ENCODE data around the gene CSNK1A1. TPM values are rescaled to one million over a fixed set of nuclear protein-coding genes. Genes with fewer than 3 reads are reported as not detected.

CSNK1A1 gene
- total RNA-seq, 1 donor from 2014 or later: 335 TPM

GRCh38 chr5:149492781-149493180 lies 58.5 kb downstream of the CSNK1A1 start:
- Histone ChIP-seq H3K79me2 (ENCODE audit: low read depth) (no peaks in the 10 kb centered on the region), H3F3A (ENCODE audit: low read depth) (peaks cover 64% of the 10 kb centered on the region), H3K9ac (no peak overlapping the region), H3K4me3 (no peak overlapping the region), H3K36me3 (peaks cover 13% of the 10 kb centered on the region), H3K27ac (no peak overlapping the region), H3K9me3 (ENCODE audit: low read depth) (no peaks in the 10 kb centered on the region), H3K4me1 (no peaks in the 10 kb centered on the region), H2AFZ (replicated peaks) (no peak overlapping the region), H4K20me1 (ENCODE audit: low read depth) (peaks cover 5% of the 10 kb centered on the region), H3K27me3 (no peaks in the 10 kb centered on the region), H3K4me2 (no peak overlapping the region)
- H3K4me1 Mint-ChIP-seq: peaks cover 37% of the 10 kb centered on the region
- no peak for DNase-seq (ENCODE audit: low spot score)
- H3K27me3 Mint-ChIP-seq (ENCODE audit: insufficient read depth, low read depth): peaks cover 3% of the 10 kb centered on the region
- TF ChIP-seq, protein P1, sequence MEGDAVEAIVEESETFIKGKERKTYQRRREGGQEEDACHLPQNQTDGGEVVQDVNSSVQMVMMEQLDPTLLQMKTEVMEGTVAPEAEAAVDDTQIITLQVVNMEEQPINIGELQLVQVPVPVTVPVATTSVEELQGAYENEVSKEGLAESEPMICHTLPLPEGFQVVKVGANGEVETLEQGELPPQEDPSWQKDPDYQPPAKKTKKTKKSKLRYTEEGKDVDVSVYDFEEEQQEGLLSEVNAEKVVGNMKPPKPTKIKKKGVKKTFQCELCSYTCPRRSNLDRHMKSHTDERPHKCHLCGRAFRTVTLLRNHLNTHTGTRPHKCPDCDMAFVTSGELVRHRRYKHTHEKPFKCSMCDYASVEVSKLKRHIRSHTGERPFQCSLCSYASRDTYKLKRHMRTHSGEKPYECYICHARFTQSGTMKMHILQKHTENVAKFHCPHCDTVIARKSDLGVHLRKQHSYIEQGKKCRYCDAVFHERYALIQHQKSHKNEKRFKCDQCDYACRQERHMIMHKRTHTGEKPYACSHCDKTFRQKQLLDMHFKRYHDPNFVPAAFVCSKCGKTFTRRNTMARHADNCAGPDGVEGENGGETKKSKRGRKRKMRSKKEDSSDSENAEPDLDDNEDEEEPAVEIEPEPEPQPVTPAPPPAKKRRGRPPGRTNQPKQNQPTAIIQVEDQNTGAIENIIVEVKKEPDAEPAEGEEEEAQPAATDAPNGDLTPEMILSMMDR (IDR thresholded peaks at IDR 0.05): no peak
- no peak overlapping the region for H3K4me3 Mint-ChIP-seq
- no peaks in the 10 kb centered on the region for H3K9me3 Mint-ChIP-seq
- H3K36me3 Mint-ChIP-seq: peaks cover 8% of the 10 kb centered on the region
- no peak overlapping the region for H3K27ac Mint-ChIP-seq

DNA sequence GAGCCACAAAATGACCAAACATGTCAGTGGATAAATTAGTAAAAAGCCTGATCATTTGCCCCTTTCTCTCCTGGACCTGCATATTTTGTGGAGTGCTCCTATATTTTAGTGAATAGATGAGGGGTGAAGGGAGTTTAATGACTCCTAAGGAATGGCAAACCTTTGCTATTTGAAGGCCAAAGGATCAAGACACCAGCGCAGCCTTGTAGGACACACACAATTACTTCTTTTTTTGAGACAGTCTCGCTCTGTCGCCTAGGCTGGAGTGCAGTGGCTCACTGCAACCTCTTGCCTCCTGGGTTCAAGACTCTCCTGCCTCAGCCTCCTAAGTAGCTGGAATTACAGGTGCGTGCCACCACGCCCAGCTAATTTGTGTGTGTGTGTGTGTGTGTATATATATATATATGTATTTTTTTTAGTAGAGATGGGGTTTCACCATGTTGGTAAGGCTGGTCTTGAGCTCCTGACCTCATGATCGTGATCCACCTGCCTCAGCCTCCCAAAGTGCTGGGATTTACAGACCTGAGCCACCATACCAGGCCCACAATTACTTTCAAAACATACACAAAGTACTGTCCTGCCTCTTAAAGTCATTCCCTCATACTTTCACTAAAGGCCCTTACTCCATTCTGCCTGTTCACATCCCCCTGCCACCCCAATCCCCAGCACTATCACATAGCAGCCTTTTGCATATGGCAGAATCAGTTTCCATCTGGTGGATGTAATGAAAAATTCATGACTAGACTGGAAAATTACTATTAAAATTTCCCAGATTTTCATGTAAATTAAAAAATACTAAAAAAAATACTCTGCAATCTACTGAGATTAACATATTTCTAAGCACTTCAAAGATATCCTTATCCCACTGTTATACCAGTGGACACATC lies 60.4 kb downstream of the CSNK1A1 start:
- Histone ChIP-seq H3K36me3 (peaks cover 13% of the 10 kb centered on the region), H4K20me1 (ENCODE audit: low read depth) (peaks cover 5% of the 10 kb centered on the region), H3K27me3 (no peaks in the 10 kb centered on the region), H3F3A (ENCODE audit: low read depth) (peaks cover 51% of the 10 kb centered on the region), H3K9me3 (ENCODE audit: low read depth) (no peaks in the 10 kb centered on the region), H3K4me3 (no peak overlapping the region), H3K79me2 (ENCODE audit: low read depth) (no peaks in the 10 kb centered on the region), H3K27ac (no peak overlapping the region), H2AFZ (replicated peaks) (no peak overlapping the region), H3K4me1 (no peaks in the 10 kb centered on the region), H3K4me2 (no peak overlapping the region), H3K9ac (no peak overlapping the region)
- DNase-seq (ENCODE audit: low spot score): no peak
- H3K9me3 Mint-ChIP-seq: no peaks in the 10 kb centered on the region
- H3K27ac Mint-ChIP-seq: no peak overlapping the region
- peaks cover 33% of the 10 kb centered on the region for H3K4me1 Mint-ChIP-seq
- TF ChIP-seq, protein P1 (IDR thresholded peaks at IDR 0.05): no peak
- TF ChIP-seq EZH2phosphoT487 (IDR thresholded peaks at IDR 0.05) (no peak), EZH2 (IDR thresholded peaks at IDR 0.05) (no peak)
- H3K27me3 Mint-ChIP-seq (ENCODE audit: insufficient read depth, low read depth): peaks cover 3% of the 10 kb centered on the region
- peaks cover 4% of the 10 kb centered on the region for H3K36me3 Mint-ChIP-seq
- no peak overlapping the region for H3K4me3 Mint-ChIP-seq

DNA sequence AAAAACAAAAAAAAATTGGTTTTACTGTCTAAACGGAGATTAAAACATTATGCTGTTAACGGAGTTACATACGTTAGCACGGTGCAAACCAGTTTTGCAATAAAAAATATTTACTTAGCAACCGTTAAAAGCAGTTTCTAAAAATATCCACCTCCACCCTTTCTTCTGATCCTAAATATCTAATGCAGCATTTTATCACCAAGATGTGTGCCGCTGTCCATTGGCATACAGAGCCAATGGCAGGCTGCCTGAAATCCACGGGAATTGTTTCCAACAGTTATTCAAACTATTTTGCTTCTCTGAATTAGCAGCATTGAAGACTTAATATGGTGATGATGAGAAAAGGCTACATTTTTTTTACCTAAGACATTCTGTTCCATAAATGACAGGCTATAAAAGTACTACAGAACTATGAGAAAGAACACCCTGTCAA lies 61.6 kb downstream of the CSNK1A1 start:
- peaks cover 39% of the 10 kb centered on the region for H3F3A ChIP-seq (ENCODE audit: low read depth)
- H3K27me3 Mint-ChIP-seq (ENCODE audit: insufficient read depth, low read depth): peaks cover 3% of the 10 kb centered on the region
- no peak for DNase-seq (ENCODE audit: low spot score)
- H3K9ac ChIP-seq: no peak overlapping the region
- H3K36me3 Mint-ChIP-seq: peaks cover 4% of the 10 kb centered on the region
- no peak overlapping the region for H3K27ac Mint-ChIP-seq
- peaks cover 5% of the 10 kb centered on the region for H4K20me1 ChIP-seq (ENCODE audit: low read depth)
- no peak overlapping the region for H3K27ac ChIP-seq
- H3K9me3 ChIP-seq (ENCODE audit: low read depth): no peaks in the 10 kb centered on the region
- H3K4me1 Mint-ChIP-seq: peaks cover 28% of the 10 kb centered on the region
- H3K27me3 ChIP-seq: no peaks in the 10 kb centered on the region
- H3K4me3 ChIP-seq: no peak overlapping the region
- H3K4me1 ChIP-seq: no peaks in the 10 kb centered on the region
- peaks cover 3% of the 10 kb centered on the region for H3K36me3 ChIP-seq
- TF ChIP-seq EZH2 (IDR thresholded peaks at IDR 0.05): no peak
- TF ChIP-seq, protein P1 (IDR thresholded peaks at IDR 0.05): no peak
- no peak for TF ChIP-seq EZH2phosphoT487 (IDR thresholded peaks at IDR 0.05)
- H3K9me3 Mint-ChIP-seq: no peaks in the 10 kb centered on the region
- H3K79me2 ChIP-seq (ENCODE audit: low read depth): no peaks in the 10 kb centered on the region
- H2AFZ ChIP-seq (replicated peaks): no peak overlapping the region
- no peak overlapping the region for H3K4me2 ChIP-seq
- no peak overlapping the region for H3K4me3 Mint-ChIP-seq
